Endometrial microvascular endothelial cells (primary cell): Measurements from ENCODE around the gene PTPRN2. TPM values are rescaled to one million over a fixed set of nuclear protein-coding genes. Genes with fewer than 3 reads are reported as not detected.
"Not testable (repeated sequence)": the region's sequence is repeated elsewhere in the genome, so short reads cannot be mapped to it uniquely, and the experiment has no call there.

Source experiments
- in situ Hi-C: cut with HindIII; loops from 2 replicates; pipeline ENCODE4 v1.10.0; 2017; ENCODE audit warnings: low sequenced_read_pairs, low pct_unique_long_range_greater_than_20kb; ENCODE audit errors: inconsistent ontology term
- total RNA-seq: library from RNA; depleted of rRNA; stranded (reverse); fragments of >200 nt; gene quantifications from one replicate; pipeline ENCODE4 v1.2.3, GENCODE V29; 2015; ENCODE audit errors: inconsistent ontology term

The PTPRN2 gene
- total RNA-seq, 1 donor from 2014 or later: 13.3 TPM

DNA sequence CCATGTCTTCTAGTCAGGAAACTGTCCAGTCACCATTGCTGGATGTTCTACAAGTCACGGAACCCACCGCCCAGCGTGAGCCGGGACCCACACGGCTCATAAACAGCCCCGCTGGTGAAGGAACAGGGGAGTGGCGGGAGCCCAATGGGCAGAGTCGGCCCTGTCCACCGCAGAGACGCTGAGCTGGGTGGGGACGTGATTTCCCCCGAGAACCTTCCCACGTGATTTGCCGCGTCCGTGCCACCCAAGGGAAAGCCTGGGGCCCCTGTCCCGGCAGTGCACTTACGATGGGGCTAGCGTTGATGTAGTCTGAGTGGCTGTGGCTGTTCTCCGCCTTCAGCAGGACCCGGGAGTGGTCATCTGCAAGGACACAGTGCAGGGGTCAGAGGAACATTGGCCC, 983.9 kb downstream of the PTPRN2 start:
- in situ Hi-C loops: no loop called here

DNA sequence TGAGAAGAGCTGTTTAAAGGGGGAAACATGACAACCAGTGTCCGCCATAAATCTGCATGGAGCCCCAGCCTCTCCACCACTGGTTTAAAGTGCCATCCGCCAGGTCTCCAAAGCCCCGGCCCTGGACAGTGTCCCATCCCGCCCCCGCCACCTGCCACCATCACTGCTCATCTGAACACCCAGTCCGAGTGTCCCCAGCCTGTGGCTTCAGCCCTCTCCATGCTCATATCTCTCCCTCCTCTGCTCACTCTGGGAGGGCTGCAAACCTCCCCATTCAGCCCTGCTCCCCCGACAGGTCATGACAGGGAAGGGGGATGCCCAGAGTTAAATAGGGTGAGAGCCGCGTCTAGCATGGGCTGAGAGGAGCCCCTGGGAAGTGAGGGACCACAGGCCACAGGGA, 984.6 kb downstream of the PTPRN2 start:
- in situ Hi-C loops: no loop called here

DNA sequence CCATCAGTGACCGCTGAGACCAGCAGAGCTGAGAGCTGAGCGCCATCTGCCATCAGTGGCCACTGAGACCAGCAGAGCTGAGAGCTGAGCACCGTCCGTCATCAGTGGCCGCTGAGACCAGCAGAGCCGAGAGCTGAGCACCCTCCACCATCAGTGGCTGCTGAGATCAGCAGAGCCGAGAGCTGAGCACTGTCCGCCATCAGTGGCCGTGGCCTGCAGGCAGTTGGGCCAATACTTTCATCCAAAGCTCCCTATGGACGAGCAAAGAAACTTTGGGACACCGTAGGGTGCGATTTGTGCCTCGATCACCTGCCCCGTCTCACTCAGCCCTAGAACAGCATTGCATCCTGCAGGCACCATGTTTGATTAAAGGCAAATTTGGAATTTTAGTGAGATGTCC, 985.0 kb downstream of the PTPRN2 start:
- in situ Hi-C loops: no loop called here

DNA sequence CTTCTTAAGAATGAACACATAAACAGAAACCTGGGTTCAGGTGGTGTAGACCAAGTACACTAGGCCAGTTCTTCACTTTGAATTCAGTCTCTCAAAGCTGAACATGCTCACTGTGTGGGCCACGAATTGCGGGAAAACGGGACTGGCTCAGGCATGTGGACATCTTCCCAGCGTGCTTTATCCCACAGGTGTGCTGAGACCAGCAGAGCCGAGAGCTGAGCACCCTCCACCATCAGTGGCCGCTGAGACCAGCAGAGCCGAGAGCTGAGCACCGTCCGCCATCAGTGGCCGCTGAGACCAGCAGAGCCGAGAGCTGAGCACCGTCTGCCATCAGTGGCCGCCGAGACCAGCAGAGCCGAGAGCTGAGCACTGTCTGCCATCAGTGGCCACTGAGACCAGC, 985.5 kb downstream of the PTPRN2 start:
- in situ Hi-C loops: no loop called here

DNA sequence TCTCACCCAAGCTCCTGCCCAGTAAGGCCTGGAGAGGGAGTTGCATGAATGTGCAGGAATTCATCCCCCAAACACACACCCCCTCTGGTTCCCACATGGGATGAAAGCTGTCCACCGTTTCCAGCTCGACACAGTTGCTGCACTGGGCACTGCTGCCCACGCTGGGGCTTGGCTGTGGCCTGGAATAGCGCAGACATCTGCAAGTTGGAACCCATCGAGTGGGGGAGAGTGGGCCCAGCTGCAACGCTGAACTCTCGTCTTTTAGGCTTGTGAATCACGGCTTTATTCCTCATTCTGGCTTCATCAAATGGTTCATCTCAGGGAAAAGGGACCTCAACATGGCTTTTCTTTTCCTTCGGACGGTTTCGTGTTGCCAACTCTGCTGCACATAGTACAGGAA, 986.1 kb downstream of the PTPRN2 start:
- in situ Hi-C loops: no loop called here

DNA sequence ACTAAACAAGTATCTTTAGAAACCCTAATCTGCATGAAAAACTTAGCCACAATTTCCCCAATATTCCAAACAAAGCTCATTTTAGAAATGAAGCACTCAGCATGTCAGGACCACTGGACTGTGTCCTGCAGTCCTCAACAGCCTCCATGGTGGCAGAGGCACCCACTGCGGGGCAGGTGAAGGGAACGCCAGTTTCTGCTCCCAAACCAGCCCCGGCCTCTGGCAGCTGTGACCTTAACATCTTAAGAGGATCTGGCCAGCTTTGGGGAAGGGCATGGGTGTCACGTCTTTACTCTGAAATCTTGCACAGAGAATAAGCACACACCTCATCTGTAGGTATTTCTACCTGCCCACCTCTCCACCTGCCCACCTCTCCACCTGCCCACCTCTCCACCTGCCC, 988.1 kb downstream of the PTPRN2 start:
- in situ Hi-C loops: no loop called here

DNA sequence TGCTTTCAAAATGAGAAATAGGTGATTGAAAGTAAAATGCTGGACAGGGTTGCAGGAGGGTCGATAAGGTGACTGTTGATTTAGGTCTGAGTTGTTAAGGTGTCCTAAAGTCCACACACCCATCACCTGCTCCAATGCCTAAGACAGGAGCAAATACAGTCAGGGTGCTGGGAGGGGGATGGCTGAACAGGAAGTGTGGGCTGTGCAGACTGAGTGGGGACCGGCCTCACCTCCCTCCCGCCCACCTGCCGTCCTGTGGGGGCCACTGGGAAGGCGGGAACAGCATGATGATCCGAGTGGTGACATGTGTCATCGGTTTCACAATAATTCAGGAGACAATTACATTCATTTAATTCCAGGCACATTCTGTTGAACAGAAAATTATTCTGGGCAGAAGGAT, 990.1 kb downstream of the PTPRN2 start:
- in situ Hi-C loops: no loop called here

DNA sequence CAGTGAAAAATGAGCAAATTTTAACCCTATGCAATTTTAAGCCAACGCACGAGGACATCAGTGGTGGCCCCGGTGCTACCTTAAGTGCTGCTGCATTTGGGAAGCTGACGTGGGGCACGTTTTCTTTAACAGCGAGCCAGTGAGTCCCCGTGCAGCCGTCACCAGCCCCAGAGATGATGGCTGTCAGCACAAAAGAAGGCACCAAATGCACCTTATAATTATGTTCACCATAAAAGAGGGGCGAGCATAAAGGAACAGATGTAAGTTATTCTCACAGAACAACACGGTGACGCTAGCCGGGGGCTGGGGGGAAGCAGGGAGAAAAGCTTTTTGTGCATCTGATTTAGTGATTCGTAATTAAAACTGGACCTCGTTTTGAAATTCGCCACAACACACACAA, 990.7 kb downstream of the PTPRN2 start:
- in situ Hi-C loops: no loop called here

DNA sequence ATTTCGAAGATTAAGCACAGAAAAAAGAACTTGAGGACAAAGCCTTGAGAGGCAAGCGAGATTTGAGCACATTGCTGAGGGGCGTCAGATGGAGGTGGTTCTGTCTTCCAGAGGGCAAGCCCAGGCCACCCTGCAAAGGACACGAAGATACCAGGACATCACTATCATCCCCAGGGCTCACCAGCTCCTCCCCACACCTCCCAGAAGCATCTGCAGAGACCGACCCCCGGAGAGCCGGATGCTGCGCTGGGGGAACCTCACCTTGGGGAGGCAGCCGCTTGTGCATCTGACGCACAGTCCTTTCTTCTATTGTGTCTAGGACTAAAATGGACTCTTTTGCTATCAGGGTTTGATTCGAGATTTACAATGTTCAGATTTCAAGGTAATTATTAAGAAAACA, 991.2 kb downstream of the PTPRN2 start:
- in situ Hi-C loops: no loop called here

DNA sequence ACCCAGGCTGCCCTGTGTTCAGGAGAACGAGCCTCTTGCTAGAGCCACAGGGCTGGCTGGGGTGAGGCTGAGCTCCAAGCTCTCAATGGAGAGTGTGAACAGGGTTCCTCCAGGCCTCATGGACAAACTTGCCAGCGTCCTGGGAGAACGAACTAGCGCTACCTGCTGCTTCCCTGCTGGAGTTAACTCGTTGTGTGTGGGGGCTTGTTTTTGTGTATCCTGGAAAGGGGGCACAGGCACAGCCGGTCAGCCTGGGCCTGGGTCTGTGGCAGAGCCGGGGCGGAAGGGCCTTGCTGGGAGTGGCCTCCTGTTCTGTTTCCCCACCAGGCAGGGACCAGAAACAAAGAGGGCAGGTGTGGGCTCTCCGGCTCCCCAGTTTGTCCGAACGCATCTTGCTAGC, 991.6 kb downstream of the PTPRN2 start:
- in situ Hi-C loops: no loop called here

DNA sequence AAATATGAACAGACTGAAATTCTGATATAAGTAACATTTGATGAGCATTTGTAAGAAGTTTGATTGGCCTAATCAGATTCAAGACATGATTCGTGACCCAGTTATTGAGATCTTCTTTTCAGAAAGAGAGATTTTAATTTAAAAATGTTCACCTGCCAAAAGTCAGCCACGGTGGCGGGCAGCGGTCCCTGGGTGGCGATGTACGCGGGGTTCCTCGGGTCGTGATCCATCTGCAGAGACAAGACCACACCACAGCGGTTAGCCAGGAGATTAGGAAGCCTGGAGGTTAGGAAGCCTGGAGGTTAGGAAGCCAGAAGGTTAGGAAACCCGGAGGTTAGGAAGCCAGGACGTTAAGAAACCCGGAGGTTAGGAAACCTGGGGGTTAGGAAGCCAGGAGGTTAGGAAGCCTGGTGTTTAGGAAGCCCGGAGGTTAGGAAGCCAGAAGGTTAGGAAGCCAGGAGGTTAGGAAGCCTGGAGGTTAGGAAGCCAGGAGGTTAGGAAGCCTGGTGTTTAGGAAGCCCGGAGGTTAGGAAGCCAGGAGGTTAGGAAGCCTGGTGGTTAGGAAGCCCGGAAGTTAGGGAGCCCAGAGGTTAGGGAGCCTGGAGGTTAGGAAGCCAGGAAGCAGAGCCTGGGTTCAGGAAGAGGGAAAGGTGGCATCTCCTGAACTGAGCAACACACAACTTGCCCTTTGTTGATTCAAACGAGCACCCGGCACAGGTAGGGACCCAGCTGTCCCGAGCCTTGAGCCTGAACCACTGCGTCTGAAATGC, 992.4 kb downstream of the PTPRN2 start:
- in situ Hi-C loops: no loop called here

DNA sequence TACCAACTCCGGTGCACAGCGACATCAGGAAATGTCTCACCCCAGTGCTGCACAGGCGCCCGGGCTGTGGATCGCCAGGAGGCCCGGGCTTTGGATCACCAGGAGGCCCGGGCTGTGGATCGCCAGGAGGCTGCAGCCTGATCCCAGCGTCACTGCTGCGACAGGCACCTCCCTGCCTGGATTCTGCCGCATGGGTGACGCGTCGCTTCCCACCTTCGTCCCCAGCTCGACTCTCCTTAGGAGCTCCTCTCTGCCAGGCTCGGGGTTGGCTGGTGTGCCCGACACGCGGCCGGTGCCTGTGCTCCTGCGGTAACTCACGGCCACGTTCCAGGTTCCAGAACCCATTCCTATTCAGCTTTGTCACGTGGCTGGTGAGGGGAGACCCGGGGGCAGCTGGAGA, 993.3 kb downstream of the PTPRN2 start:
- in situ Hi-C loops: no loop called here

DNA sequence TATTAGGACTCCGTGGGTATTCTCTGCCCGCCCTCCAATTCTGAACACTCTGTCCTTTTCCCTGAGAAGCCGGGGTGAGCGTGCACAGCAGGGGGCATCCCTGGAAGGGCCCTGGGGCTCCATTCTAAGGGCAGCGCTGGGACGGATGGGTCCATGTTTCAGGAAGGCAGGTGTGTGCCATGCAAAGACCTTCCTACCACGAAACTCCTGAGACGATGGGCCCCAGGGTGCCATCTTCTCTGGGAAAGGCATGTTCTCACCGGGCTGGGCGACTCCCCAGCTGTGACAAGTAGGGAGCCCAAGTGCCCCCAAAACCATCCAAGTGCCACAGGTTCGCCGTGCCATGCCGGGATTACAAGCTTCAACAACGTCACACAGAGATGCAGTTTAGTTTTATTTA, 994.1 kb downstream of the PTPRN2 start:
- in situ Hi-C loops: no loop called here

DNA sequence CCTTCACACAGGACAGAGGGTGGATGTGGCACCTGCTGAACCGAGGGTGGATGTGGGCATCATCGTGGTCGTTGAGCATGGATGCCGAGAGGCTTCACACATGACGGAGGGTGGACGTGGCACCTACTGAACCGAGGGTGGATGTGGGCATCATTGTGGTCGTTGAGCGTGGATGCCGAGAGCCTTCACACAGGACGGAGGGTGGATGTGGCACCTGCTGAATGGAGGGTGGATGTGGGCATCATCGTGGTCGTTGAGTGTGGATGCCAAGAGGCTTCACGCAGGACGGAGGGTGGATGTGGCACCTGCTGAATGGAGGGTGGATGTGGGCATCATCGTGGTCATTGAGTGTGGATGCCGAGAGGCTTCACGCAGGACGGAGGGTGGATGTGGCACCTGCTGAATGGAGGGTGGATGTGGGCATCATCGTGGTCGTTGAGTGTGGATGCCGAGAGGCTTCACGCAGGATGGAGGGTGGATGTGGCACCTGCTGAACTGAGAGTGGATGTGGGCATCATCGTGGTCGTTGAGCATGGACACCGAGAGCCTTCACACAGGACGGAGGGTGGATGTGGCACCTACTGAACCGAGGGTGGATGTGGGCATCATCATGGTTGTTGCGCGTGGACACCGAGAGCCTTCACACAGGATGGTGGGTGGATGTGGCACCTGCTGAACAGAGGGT, 994.8 kb downstream of the PTPRN2 start:
- in situ Hi-C loops: not testable (repeated sequence)

DNA sequence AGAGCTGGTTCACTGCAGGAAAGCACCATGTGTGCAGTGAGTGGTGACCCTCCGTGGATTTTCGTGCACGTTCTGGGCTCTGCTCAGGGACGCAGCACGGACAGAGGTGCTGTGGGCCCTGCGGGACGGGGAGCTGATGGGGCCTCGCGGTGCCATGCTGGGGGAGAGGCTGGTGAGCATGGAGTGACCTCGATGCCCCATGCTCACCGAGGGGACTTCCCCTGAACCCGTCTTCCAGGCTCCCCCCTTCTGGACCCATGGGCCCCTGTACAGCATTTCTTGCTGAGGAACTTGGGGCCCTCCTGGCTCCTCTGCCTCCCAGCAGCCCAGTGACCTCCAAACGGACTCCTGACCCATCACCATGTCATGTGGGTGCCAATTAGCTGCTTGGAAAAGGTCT, 997.1 kb downstream of the PTPRN2 start:
- in situ Hi-C loops: no loop called here

DNA sequence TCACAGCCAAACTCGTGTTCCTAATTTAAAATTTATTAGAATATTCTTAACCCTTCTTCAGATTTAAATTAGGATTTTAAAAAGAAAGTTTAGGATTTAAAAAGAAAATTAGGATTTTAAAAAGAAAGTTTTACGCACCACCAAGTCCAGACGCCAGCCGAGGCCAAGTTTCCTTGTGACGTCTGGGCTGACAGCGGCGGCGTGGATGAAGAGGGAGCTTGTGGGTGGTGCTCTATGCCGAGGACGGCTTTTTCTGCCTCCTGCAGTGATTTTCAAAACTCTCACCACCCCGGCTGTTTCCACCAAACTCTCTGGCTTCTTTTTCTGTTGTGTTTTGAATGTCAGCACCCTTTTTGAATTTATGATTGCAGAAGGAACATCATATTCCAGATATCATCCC, 997.9 kb downstream of the PTPRN2 start:
- in situ Hi-C loops: no loop called here

DNA sequence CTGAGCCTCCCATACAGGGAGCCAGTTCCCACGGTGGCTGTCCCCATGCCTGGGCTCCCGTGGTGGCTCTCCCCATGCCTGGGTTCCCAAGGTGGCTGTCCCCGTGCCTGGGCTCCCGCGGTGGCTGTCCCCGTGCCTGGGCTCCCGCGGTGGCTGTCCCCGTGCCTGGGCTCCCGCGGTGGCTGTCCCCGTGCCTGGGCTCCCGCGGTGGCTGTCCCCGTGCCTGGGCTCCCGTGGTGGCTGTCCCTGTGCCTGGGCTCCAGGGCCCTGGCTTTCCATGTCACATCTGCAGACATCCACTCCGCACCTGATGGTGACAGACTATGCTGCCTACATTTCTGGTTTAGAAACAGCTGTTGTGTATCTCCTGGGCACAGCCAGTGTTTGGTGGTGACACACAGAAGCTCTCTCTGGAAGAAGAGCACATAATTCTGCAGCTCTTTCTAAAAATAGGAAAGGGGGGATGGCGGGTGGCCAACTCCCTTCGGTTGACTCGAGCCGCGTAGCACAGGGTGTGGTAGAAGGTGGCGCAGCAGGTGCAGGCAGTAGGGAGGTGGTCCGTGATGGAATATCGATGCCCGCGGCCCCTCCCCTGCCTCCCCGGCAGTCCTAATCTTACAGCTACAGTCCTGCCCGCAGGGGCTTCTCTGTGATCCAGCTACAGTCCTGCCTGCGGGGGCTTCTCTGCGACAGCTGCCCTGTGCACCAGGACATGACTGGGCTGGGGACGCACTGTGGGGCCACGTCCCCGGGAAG, 999.6 kb downstream of the PTPRN2 start:
- in situ Hi-C loops: no loop called here

DNA sequence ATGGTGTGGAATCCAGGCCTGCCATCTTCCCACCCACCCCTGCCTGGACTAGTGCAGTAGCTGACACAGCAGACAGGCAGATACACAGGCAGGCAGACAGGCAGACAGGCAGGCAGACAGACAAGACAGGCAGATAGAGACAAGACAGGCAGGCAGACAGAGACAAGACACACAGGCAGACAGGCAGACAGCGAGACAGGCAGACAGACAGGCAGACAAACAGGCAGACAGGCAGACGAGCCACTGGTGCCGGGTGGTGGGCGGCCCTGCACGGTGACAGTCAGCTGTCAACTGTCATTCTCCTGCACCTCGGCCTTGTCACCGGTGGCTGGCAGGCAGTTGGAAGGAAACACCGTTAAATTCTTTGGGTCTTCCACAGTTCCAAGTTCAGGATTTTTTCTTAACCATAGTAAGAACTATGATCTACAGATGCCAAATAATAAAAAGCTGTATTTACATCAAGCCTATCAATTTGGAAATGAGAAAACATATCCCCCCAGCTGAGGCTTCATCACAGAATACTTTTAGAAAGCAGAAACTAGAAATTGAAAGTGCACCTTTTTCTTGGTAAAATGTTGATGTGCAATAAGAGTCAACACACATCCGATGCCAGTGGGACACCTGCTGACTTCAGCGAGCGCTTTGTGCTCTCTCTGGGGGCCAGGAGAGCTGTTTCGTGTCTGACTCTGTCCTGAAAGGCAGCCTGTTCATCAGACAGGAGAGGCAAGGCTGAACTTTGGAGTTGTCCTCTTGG, 1000.4 kb downstream of the PTPRN2 start:
- in situ Hi-C loops: no loop called here

DNA sequence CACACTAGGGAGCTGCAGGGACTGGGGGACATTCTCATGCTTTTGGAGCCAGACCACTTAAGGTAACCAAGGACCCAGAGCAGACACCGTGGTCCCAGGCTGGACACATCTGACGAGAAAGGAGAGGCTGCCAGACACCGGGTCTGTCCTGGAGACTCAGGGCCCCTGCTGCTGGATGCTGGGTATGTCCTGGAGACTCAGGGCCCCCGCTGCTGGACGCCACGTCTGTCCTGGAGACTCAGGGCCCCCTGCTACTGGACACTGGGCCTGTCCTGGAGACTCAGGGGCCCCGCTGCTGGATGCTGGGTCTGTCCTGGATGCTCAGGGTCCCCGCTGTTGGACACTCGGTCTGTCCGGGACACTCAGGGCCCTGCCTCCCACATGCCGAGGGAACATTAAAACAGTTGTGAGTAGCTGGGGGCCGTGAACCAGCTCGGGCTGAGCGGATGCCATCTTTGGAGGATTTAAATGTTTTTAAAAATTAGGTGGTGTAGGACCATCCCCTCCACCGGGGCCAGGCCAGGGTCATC, 1001.1 kb downstream of the PTPRN2 start:
- in situ Hi-C loops: no loop called here
